Measurements from ENCODE around the gene OR10R2.
"Not testable (repeated sequence)": the region's sequence is repeated elsewhere in the genome, so short reads cannot be mapped to it uniquely, and the experiment has no call there.

OR10R2 gene, protein sequence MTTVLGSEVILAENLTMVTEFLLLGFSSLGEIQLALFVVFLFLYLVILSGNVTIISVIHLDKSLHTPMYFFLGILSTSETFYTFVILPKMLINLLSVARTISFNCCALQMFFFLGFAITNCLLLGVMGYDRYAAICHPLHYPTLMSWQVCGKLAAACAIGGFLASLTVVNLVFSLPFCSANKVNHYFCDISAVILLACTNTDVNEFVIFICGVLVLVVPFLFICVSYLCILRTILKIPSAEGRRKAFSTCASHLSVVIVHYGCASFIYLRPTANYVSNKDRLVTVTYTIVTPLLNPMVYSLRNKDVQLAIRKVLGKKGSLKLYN

GRCh38 chr1:158471920-158472319 is at the start of gene OR10R2:
TSS of gene OR10R2 (plus strand) at chr1:158472220. CDS start at chr1:158472326, 106 bp downstream.
- DNase-seq = no peak

DNA sequence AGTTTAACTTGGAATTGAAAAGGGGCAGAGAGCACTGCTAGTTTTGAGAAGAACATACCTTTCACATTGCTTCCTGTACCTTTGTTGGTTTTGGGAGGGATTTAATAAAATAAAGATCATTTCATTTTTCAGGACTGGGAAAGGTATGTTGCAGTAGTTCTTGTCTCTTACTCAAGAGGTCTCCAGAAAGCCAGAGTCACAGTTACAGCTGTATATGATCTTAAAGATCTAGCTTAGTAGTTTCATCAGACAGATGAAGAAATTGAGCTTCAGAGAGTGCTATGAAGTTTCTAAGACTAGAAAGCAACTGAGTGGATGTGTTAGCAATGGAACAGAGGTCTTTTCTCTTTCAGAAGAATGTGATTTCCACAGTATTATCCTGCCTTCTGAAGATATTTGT is 47.0 kb upstream of the OR10R2 start:
- no peak for DNase-seq

- DNase-seq = no peak
These were observed 45.9 kb upstream of the OR10R2 start, which contains the start of gene OR10K2 for GRCh38 chr1:158426137-158426536. TSS of gene OR10K2 (minus strand) at chr1:158426237. CDS start at chr1:158420866, 5,371 bp downstream.

DNA sequence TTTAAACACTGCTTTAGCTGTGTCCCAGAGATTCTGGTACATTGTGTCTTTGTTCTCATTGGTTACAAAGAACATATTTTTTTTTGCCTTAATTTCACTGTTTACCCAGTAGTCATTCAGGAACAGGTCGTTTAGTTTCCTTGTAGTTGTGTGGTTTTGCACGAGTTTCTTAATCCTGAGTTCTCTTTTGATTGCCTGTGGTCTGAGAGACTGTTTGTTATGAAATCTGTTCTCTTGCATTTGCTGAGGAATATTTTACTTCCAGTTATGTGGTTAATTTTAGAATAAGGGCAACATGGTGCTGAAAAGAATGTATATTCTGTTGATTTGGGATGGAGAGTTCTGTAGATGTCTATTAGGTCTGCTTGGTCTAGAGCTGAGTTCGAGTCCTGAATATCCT is 41.9 kb upstream of the OR10R2 start:
- not testable (repeated sequence) for DNase-seq

DNA sequence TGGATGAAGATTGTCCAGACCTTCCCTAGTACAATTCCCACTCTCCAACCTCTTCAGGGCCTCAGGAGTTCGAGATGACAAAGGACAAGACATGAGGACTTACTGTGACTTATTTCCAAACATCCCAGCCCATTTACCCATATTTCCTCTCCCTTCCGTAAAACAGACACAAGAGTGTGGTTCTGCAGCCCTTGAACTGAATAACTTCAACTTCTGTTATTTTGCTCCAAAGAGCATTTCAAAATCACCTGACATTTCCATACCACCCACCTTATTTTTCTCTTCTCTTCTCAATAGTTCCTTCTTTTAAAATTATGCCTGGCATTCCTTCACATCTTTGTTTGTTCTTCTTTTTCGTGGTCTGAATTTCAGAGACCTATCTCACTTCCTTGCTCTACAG is 37.3 kb upstream of the OR10R2 start:
- DNase-seq = no peak

GRCh38 chr1:158445376-158445775 is 26.6 kb upstream of the OR10R2 start:
- no peak for DNase-seq

DNA sequence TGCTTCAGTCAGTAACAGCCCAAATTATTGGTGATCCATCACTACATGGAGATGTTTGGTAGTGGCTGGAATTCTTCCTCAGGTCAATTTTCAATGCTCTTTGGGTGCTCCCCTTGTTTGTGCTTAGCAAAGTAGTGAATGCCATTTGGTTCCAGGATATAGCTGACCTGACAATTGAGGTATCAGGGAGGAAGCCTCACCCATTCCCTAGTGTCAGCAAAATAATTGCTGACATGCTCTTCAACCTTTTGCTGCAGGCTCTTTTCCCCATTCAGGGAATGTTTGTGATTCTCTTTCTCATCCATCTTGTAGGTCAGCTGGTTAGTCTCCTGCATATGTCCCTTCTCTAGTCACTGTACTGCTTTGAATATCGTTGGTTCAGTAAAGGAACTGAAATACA is 17.5 kb upstream of the OR10R2 start:
- no peak for DNase-seq

DNA sequence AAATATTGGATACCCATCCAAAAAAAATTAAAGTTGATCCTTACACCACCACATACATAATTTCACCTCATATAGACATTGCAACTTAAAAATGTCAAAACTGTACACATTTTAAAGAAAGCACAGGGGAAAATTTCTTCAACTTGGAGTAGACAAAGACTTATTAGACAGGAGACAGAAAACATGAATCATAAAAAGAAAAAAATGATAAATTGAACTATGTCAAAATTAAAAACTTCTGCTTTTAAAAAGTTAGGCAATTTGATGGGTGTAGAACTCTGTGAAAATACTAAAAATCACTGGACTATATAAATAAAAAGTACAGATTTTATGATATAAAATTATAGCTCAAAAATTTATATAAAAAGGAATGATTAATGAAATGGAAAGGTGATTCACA is 14.8 kb upstream of the OR10R2 start:
- DNase-seq = no peak

- no peak for DNase-seq
These were observed 13.8 kb upstream of the OR10R2 start for GRCh38 chr1:158458263-158458662.

GRCh38 chr1:158461534-158461933 is 10.5 kb upstream of the OR10R2 start, which contains the start of gene OR10K1:
TSS of gene OR10K1 (plus strand) at chr1:158461834. CDS start at chr1:158465562, 3,728 bp downstream.
- no peak for DNase-seq

DNA sequence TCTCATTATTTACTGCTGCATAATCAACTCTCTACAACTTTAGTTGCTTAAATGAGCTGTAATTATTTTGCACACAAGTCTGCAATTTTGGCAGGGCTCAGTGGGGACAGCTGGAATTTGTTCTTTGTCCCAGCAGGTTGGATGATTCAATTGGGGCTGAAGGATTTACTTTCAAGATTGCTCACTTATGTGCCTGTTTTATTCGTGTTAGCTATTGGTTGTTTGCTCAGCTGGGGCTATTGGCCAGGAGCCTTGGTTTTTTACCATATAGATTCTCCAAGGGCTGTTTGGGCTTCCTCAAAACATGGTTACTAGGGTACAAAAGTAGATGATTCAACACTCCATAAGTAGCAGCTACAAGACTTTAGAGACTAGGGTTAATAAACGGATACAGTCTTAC is 13.4 kb downstream of the OR10R2 start:
- DNase-seq = no peak

DNA sequence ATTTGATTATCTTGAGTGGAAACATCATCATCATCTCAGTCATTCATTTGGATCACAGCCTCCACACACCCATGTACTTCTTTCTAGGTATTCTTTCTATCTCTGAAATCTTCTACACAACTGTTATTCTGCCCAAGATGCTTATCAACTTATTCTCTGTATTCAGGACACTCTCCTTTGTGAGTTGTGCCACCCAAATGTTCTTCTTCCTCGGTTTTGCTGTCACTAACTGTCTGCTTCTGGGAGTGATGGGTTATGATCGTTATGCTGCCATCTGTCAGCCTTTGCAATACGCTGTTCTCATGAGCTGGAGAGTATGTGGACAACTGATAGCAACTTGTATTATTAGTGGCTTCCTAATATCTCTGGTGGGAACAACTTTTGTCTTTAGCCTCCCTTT is 19.3 kb downstream of the OR10R2 start:
- DNase-seq = no peak

DNA sequence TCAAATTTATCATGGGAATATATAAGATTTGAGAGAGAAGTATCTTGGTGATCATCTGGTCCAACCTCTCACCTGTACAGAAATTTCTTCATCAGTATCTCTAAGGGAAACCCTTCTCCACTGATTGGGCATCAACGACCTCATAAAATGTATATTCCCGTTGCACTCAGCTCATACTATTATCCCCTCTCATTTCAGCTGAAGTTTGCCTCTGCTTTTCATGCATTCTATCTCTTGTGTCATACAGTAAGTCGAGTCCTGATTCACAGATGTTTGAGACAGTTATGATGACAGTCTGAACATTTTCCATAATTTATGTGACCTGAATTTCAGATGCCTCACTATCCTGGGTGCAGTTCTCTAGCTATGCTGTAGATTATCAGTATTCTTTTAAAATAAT is 21.0 kb downstream of the OR10R2 start:
- no peak for DNase-seq

- DNase-seq = no peak
These were observed 22.8 kb downstream of the OR10R2 start for GRCh38 chr1:158494796-158495195.

- DNase-seq = no peak
These were observed 24.4 kb downstream of the OR10R2 start for GRCh38 chr1:158496374-158496773.

- DNase-seq = no peak
These were observed 34.5 kb downstream of the OR10R2 start for GRCh38 chr1:158506369-158506987.

GRCh38 chr1:158507511-158507910 is 35.5 kb downstream of the OR10R2 start:
- no peak for DNase-seq

GRCh38 chr1:158509471-158510156 is 37.6 kb downstream of the OR10R2 start:
- no peak for DNase-seq

- DNase-seq = no peak
These were observed 44.9 kb downstream of the OR10R2 start for GRCh38 chr1:158516966-158517365.

GRCh38 chr1:158520021-158520420 is 48.0 kb downstream of the OR10R2 start:
- DNase-seq = no peak

DNA sequence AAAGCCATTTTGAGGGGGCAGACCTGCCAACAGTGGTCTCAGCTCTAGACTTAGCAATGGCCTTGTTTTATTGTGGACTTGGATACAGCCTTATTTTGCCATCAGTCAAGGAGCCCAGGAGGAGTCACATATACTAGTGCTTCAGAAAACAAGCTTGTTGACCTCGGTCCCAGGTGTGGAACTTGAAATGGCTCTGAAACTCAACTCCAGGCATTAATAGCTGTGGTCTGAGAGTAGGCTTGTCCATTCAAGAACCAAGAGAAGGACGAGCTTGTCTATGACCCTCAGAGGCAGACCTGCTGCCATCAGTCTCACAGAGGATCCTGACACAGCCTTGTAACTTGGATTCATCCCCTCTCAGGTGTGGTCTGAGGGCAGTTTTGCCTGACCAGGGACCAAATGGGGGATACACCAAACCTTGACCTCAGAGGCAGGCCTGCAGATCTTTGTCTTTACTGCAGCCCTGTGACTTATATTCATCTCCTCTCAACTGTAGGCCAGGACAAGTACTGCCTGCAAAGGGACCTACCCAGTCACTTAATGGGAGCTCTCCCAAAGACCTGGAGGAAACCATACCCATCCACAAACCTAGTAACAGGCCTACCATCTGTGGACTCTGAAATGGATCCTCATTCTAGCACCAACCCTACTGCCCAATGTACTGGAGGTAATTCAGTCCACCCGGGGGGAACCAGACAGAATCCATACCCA is 49.1 kb downstream of the OR10R2 start:
- no peak for DNase-seq

DNA sequence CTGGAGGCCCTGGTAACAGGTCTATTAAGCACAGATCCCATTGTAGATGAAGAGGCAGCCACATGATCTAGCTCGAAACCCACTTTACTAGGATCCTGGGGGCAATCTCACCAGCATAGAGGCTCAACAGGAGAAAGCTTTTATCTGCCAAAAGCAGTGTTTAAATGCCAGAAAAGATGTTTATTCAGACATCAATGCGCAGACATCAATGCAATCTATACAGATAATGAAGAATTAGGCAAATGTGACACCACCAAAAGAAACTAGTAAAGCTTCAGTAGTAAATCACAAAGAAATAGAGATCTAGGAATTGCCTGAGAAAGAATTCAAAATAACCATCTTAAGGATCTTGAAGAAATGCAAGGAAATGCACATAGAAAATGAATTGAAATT is 49.6 kb downstream of the OR10R2 start:
- no peak for DNase-seq

DNA sequence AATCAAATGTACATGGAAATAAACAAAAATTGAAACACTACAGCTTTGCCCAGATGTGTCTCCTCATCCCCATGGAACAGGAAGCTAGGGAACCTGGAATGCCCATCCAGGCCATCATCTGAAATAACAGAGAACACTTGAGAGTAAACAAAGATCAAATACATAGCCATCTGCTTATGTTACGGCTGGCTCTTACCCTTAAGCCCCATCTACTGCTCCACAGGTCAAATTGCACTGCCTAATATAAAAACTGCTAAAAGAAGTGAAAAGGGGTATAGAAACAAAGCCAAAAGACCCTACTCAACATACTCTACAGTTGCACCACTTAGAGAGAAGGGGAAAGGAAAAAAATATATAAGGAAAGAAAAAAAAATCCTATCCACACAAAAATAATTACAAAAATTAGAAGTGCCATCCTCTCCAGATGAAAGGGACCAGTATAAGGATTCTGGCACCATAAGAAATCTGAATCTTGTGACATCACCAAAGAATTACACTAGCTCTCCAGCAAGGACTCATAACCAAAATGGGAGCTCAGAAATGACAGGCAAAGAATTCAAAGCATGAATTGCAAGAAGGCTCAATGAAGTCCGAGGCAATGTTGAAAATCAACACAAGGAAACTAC is 55.3 kb downstream of the OR10R2 start:
- no peak for DNase-seq

Data from NCI-H2227 treated with DMSO at 0.1 percent for 48 hours (cell line).